BE2C (cell line): ENCODE measurements around the gene CRADD.

Experiments used
- DNase-seq: peaks from one replicate; pipeline ENCODE4 v3.0.0-alpha.2; 2020
- H3K27me3 ChIP-seq: fragments of 250-450 bp; sonication (Bioruptor Pico); 2 replicates; pipeline ENCODE4 v1.5.1; 2020; ENCODE audit warnings: mild to moderate bottlenecking
- H3K36me3 ChIP-seq: fragments of 250-450 bp; sonication (Bioruptor Pico); 2 replicates; pipeline ENCODE4 v1.5.1; 2020; ENCODE audit warnings: mild to moderate bottlenecking
- H3K4me1 ChIP-seq: fragments of 250-450 bp; sonication (Bioruptor Pico); 2 replicates; pipeline ENCODE4 v1.5.1; 2020
- H3K4me3 ChIP-seq: 2 replicates; pipeline ENCODE4 v1.5.1; 2011; ENCODE audit warnings: low read depth, low read length
- H3K9me3 ChIP-seq: fragments of 250-450 bp; sonication (Bioruptor Pico); 2 replicates; pipeline ENCODE4 v1.5.1; 2020
- CTCF ChIP-seq: IDR thresholded peaks from 2 replicates; pipeline ENCODE4 v1.5.1; 2012; ENCODE audit warnings: mild to moderate bottlenecking, low read depth, low read length

CRADD gene

GRCh38 chr12:93836620-93837260 is 159.6 kb downstream of the CRADD start:
- H3K36me3 ChIP-seq, result no peaks in the 10 kb centered on the region
- no peak for TF ChIP-seq CTCF
- H3K4me1 ChIP-seq, result no peaks in the 10 kb centered on the region
- no peak for DNase-seq
- no peak overlapping the region for H3K4me3 ChIP-seq
- H3K9me3 ChIP-seq, result no peaks in the 10 kb centered on the region
- H3K27me3 ChIP-seq, result no peaks in the 10 kb centered on the region

DNA sequence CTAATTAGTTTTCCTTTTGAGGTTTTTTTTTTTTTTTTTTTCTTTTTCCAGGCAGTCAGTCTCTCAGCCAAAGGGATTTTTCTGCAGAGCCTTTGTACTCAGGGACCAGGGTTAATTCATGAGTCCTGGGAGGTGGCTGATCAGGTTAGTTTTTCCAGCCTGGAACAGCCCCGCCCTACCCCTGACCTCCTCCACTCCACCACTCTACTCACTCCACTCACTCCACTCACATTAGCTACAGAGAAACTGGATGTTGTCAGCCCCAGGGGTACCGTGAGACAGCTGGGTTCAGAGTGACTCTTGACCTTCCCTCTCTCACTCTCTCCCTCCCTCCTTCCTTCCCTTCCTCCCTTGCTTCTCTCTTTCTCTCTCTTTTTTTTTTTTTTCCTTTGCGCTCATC is 161.0 kb downstream of the CRADD start:
- Histone ChIP-seq H3K27me3 (no peaks in the 10 kb centered on the region), H3K4me3 (no peak overlapping the region), H3K36me3 (no peaks in the 10 kb centered on the region), H3K9me3 (no peaks in the 10 kb centered on the region), H3K4me1 (no peaks in the 10 kb centered on the region)
- no peak for DNase-seq
- TF ChIP-seq CTCF, result no peak

DNA sequence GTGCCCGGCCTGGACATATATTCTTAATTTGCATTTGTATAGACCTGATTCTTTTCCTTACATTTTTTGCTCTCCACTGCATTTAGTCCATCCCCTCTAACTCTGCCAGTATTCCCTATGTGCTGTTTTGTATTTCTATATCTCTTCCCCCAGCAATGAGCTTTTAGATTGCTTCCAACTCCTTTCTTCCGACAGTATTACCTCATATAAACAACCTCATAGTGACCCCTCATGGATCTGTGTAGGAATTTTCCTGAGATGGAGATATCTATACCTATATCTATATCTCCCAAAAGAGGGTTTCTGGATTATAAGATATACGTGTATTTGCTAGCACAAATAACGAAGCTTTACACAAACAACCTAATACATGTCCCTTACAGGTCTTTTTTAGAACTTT is 161.9 kb downstream of the CRADD start:
- no peak for DNase-seq
- no peaks in the 10 kb centered on the region for H3K27me3 ChIP-seq
- no peaks in the 10 kb centered on the region for H3K9me3 ChIP-seq
- no peak overlapping the region for H3K4me3 ChIP-seq
- no peaks in the 10 kb centered on the region for H3K4me1 ChIP-seq
- TF ChIP-seq CTCF, result no peak
- H3K36me3 ChIP-seq, result no peaks in the 10 kb centered on the region

DNA sequence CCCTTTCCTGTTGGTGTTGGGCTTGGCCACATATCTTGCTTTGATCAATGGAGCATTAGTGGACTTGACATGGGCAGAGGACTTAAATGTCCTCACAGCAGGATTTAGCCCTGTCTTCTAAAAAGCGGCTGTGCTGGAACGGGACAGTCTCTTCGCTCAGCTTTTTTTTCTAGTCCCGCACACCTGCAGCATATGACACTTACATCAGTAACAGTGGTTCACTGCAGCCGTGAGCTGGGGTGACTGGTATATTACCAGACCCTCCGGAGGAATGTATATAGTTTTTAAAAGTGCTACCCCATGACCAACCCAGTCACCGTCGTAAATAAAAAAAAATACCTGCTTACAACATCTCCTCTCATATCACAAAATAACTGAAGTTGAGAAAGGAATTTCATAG is 164.5 kb downstream of the CRADD start:
- H3K27me3 ChIP-seq, result no peaks in the 10 kb centered on the region
- no peaks in the 10 kb centered on the region for H3K9me3 ChIP-seq
- H3K4me3 ChIP-seq, result no peak overlapping the region
- H3K4me1 ChIP-seq, result no peaks in the 10 kb centered on the region
- no peaks in the 10 kb centered on the region for H3K36me3 ChIP-seq
- TF ChIP-seq CTCF, result no peak
- no peak for DNase-seq

DNA sequence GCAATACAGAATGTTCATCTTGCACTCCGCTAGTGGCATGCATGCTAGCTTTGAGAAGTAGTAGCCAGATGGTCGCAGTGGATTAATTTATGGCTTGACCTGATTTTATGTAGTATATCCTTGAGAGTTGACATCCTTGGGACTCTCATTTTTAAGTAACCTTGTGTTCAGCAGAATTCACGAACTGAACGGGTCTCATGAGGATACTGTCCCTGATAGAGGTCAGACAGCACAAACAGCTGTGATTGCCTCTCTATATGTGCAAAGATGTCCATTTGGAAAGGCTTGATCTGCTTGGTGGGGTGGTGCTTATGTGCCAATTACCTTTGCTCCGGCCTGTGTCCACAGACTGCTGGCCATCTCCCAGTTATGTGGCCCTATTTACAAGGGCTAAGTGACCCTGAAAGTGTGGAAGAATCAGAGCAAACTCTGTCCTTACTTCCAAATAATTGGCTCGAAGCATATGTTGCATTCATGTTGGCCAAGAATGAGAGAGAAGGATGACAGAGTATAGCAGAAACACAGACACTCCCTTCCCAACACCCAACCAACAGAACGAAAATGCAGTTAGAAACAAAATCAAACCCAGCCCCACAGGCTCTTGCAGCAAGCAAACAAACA is 167.1 kb downstream of the CRADD start:
- no peaks in the 10 kb centered on the region for H3K36me3 ChIP-seq
- no peaks in the 10 kb centered on the region for H3K27me3 ChIP-seq
- H3K9me3 ChIP-seq, result no peaks in the 10 kb centered on the region
- DNase-seq, result no peak
- no peaks in the 10 kb centered on the region for H3K4me1 ChIP-seq
- H3K4me3 ChIP-seq, result no peak overlapping the region
- no peak for TF ChIP-seq CTCF

DNA sequence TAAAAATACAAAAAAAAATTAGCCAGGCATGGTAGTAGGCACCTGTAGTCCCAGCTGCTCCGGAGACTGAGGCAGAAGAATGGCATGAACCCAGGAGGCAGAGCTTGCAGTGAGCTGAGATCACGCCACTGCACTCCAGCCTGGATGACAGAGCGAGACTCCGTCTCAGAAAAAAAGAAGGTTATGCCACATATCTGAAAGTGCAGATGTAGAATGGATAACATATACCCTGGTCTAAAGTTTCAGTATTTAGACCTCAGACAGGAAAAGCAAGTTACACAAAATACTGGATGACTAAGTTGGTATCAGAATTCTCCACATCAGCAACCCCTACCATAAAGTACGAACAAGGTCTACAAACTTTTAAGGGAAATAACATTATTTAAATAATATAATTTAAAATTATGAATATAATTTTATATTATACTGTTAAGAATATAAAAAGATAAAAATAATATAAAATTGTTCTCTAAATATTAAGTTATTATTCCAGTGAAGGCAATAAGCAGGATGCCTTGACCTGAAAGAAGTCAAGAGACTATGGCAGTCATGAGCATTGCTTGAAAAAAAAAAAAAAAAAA is 169.9 kb downstream of the CRADD start:
- Histone ChIP-seq H3K4me1 (peaks cover 3% of the 10 kb centered on the region), H3K27me3 (no peaks in the 10 kb centered on the region), H3K9me3 (no peaks in the 10 kb centered on the region), H3K4me3 (no peak overlapping the region), H3K36me3 (no peaks in the 10 kb centered on the region)
- no peak for TF ChIP-seq CTCF
- DNase-seq, result no peak
